ENCODE results near the gene UPK1A.
A peak's percentile ranks its signal among the peaks of the same experiment; 100 is the strongest.

UPK1A gene

DNA sequence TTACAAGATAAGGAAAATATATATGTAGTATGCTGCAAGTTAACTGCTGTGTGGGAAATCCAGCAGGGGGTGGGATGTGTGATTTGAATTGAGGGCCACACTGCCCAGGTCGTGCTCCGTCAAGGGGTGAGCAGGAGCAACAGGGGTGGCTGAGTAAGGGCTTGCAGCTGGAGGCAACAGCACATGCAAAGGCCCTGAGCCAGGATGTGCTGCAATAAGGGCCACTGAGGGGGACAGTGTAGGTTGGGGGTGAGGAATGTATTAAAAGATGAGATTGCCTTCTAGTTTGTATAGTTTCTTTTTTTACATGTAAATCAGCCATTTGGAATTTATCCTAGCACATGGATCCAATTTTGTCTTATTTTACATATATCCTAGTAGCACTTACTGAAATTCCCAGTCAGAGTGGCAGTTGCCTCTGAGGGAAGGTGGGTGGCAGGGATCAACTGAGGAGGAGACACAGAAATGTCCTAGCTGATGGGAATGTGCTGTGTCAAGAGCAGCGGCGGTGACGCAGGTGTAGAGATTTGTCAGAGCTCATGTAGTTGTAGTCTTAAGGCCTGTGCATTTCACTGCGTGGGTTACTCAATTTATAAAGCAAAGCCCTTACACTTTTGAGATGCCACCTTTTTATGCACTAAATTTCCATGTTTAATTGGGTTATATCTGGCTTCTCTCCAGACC is 42.8 kb upstream of the UPK1A start:
- DNase-seq: no peak
- H3K36me3 ChIP-seq: no peaks in the 10 kb centered on the region
- H3K9me3 ChIP-seq: no peaks in the 10 kb centered on the region
- TF ChIP-seq, protein P1, sequence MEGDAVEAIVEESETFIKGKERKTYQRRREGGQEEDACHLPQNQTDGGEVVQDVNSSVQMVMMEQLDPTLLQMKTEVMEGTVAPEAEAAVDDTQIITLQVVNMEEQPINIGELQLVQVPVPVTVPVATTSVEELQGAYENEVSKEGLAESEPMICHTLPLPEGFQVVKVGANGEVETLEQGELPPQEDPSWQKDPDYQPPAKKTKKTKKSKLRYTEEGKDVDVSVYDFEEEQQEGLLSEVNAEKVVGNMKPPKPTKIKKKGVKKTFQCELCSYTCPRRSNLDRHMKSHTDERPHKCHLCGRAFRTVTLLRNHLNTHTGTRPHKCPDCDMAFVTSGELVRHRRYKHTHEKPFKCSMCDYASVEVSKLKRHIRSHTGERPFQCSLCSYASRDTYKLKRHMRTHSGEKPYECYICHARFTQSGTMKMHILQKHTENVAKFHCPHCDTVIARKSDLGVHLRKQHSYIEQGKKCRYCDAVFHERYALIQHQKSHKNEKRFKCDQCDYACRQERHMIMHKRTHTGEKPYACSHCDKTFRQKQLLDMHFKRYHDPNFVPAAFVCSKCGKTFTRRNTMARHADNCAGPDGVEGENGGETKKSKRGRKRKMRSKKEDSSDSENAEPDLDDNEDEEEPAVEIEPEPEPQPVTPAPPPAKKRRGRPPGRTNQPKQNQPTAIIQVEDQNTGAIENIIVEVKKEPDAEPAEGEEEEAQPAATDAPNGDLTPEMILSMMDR (IDR thresholded peaks at IDR 0.05; ENCODE audit: low read depth, low read length): no peak
- no peak overlapping the region for H3K4me3 ChIP-seq (ENCODE audit: low read depth, low read length)
- no peaks in the 10 kb centered on the region for H3K4me1 ChIP-seq
- no peaks in the 10 kb centered on the region for H3K27me3 ChIP-seq

DNA sequence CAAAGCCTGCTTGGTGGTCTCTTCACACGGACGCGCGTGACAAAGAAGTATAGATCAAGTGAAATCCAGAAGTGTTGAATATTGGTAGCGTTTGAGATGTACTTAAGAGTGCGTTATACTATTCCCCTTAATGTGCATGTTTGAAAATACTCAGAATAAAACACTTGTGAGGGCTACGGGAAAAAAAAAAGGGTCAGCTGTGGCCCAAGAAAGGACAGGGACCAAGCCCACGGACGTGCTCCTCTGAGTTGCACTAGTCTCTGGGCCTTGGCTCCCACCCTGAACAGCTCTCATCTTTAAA is 38.1 kb upstream of the UPK1A start:
- Histone ChIP-seq H3K27me3 (no peaks in the 10 kb centered on the region), H3K4me3 (ENCODE audit: low read depth, low read length) (peak overlapping the region; percentile 97), H3K9me3 (no peaks in the 10 kb centered on the region), H3K4me1 (no peaks in the 10 kb centered on the region), H3K36me3 (peaks cover 11% of the 10 kb centered on the region)
- DNase-seq: no peak
- TF ChIP-seq, protein P1 (IDR thresholded peaks at IDR 0.05; ENCODE audit: low read depth, low read length): no peak

DNA sequence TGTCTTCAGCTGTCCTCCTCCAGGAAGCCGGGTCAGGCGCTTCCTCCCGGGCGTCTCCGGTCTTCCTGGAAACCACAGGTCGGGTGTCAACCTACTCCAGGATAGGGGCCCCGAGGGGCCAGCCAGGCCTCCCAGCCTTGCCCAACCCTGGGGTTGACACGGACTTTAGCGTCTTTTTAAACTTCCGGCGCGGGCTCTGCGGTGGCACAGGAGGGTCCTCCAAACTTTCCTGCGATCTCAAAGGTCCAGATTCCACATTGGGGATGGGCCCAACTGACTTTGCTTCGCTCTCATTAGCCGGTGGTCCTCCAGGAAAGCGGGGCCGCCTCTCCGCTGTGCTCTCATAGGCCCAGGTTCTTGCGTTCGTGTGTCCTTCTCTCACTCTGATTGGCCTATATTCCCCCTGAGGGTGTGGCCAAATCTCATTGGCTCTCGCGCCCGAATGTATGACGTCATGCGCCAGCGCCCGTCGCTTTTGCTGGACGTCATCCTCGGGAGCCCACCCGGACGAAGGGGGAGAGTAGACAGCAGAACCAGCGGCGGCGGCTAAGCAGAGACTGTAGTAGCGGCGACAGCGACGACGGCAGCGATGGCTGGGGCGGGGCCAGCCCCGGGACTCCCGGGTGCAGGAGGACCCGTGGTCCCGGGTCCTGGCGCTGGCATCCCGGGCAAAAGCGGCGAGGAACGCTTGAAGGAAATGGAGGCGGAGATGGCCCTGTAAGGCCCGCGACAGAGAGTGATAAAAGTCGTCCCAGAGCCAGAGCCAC is 37.6 kb upstream of the UPK1A start, which contains the start of gene RBM42:
TSS of gene RBM42 (plus strand) at position 472 of the 767 bp plus-strand sequence. CDS start at position 590, 118 bp downstream.
- TF ChIP-seq, protein P1 (IDR thresholded peaks at IDR 0.05; ENCODE audit: low read depth, low read length): no peak
- Histone ChIP-seq H3K36me3 (peaks cover 11% of the 10 kb centered on the region), H3K4me1 (no peaks in the 10 kb centered on the region), H3K9me3 (no peaks in the 10 kb centered on the region), H3K27me3 (no peaks in the 10 kb centered on the region), H3K4me3 (ENCODE audit: low read depth, low read length) (peak within 1 kb of the TSS; percentile 97)
- peak; percentile 98 for DNase-seq

DNA sequence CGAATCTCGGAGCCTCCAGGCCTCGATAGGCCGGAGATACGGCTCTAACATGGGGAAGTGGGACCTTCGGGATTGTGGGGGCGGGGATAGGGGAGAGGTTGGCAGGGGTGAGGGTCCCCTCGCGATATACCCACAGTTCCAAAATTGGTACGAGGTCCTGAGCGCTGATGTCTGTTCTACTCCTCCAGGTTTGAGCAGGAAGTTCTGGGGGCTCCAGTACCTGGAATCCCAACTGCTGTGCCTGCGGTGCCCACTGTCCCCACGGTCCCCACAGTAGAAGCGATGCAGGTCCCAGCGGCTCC is 37.0 kb upstream of the UPK1A start:
- Histone ChIP-seq H3K4me1 (no peaks in the 10 kb centered on the region), H3K4me3 (ENCODE audit: low read depth, low read length) (peak overlapping the region; percentile 97), H3K9me3 (no peaks in the 10 kb centered on the region), H3K27me3 (no peaks in the 10 kb centered on the region), H3K36me3 (peaks cover 11% of the 10 kb centered on the region)
- no peak for DNase-seq
- TF ChIP-seq, protein P1 (IDR thresholded peaks at IDR 0.05; ENCODE audit: low read depth, low read length): no peak

DNA sequence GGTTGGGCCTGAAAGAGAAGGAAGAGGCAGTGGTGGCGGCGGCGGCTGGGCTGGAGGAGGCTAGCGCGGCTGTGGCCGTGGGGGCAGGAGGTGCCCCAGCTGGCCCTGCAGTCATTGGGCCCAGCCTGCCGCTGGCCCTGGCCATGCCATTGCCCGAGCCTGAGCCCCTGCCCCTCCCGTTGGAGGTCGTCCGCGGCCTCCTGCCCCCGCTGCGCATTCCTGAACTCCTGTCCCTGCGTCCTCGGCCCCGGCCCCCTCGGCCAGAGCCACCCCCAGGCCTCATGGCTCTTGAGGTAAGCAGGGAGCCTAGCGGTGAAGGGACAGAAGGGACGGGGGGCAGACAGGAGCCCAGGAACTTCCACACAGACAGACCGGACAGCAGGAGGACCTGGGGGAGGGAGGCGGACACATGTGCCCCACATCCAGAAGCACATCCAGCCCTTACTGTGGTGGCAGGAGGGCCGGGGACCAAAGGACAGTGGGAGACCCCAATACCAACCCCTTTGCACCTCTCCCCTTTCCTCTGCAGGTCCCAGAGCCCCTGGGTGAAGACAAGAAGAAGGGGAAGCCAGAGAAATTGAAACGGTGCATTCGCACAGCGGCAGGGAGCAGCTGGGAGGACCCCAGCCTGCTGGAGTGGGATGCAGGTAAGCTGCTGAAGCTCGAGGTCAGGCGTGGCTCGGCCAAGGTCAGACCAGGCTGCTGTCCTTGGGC is 32.4 kb upstream of the UPK1A start:
- DNase-seq: no peak
- Histone ChIP-seq H3K4me1 (no peaks in the 10 kb centered on the region), H3K36me3 (peaks cover 25% of the 10 kb centered on the region), H3K27me3 (no peaks in the 10 kb centered on the region), H3K9me3 (no peaks in the 10 kb centered on the region), H3K4me3 (ENCODE audit: low read depth, low read length) (no peak overlapping the region)
- TF ChIP-seq, protein P1 (IDR thresholded peaks at IDR 0.05; ENCODE audit: low read depth, low read length): no peak

DNA sequence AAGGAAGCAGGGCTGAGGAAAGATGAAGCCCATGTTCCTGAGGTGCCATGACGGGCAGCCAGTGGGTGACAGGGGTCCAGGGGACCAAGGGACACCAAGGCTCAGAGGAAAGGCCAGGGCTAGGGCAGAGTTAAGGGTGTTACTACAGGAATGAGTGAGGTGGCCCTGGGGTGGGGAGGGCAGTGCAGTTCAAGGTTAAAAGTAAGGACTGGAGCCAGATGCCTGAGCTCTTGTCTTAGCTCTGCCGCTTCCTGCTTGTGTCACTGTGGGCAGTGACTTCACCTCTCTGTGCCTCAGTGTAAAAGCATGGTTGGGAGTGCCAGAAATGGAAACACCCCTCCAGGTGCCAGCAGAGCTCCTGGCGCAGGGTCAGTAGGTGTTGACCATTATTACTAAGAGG is 29.7 kb upstream of the UPK1A start:
- TF ChIP-seq, protein P1 (IDR thresholded peaks at IDR 0.05; ENCODE audit: low read depth, low read length): no peak
- Histone ChIP-seq H3K27me3 (no peaks in the 10 kb centered on the region), H3K4me1 (no peaks in the 10 kb centered on the region), H3K4me3 (ENCODE audit: low read depth, low read length) (no peak overlapping the region), H3K9me3 (no peaks in the 10 kb centered on the region), H3K36me3 (peaks cover 14% of the 10 kb centered on the region)
- DNase-seq: no peak

Data from BE2C (cell line).